HTERT RPE-1 (cell line): Measurements from ENCODE around the gene EPHA2.
"Not testable (repeated sequence)": the region's sequence is repeated elsewhere in the genome, so short reads cannot be mapped to it uniquely, and the experiment has no call there.

Experiments used
- in situ Hi-C: fragments of 300-500 bp; cut with MboI; formaldehyde crosslinking; loops from 4 replicates; pipeline ENCODE4 v1.14.3; 2020; ENCODE audit warnings: low sequenced_read_pairs

EPHA2 gene

GRCh38 chr1:16122916-16123315, 33.0 kb downstream of the EPHA2 start:
- in situ Hi-C loops = no loop called here

GRCh38 chr1:16122350-16122881, 33.5 kb downstream of the EPHA2 start:
- in situ Hi-C loops = no loop called here

GRCh38 chr1:16120940-16121410, 34.9 kb downstream of the EPHA2 start:
- in situ Hi-C loops = no loop called here

- in situ Hi-C loops = no loop called here
These were observed 35.5 kb downstream of the EPHA2 start for GRCh38 chr1:16120407-16120806.

- in situ Hi-C loops = no loop called here
These were observed 35.9 kb downstream of the EPHA2 start for GRCh38 chr1:16119926-16120325.

- in situ Hi-C loops = no loop called here
These were observed 36.4 kb downstream of the EPHA2 start for GRCh38 chr1:16119504-16119903.

GRCh38 chr1:16118706-16119105, 37.2 kb downstream of the EPHA2 start:
- in situ Hi-C loops = no loop called here

- in situ Hi-C loops = no loop called here
These were observed 37.9 kb downstream of the EPHA2 start for GRCh38 chr1:16117936-16118335.

GRCh38 chr1:16117369-16117768, 38.5 kb downstream of the EPHA2 start:
- in situ Hi-C loops = no loop called here

GRCh38 chr1:16116625-16117024, 39.2 kb downstream of the EPHA2 start:
- in situ Hi-C loops = no loop called here

GRCh38 chr1:16116002-16116401, 39.9 kb downstream of the EPHA2 start:
- in situ Hi-C loops = no loop called here

GRCh38 chr1:16115468-16115983, 40.3 kb downstream of the EPHA2 start:
- in situ Hi-C loops = no loop called here

- in situ Hi-C loops = no loop called here
These were observed 41.1 kb downstream of the EPHA2 start for GRCh38 chr1:16114527-16115467.

- in situ Hi-C loops = no loop called here
These were observed 43.0 kb downstream of the EPHA2 start for GRCh38 chr1:16112596-16113555.

GRCh38 chr1:16111771-16112595, 43.9 kb downstream of the EPHA2 start:
- in situ Hi-C loops = no loop called here

GRCh38 chr1:16110884-16111283, 45.0 kb downstream of the EPHA2 start:
- in situ Hi-C loops = no loop called here

- in situ Hi-C loops = no loop called here
These were observed 45.4 kb downstream of the EPHA2 start for GRCh38 chr1:16110456-16110855.

- in situ Hi-C loops = no loop called here
These were observed 46.3 kb downstream of the EPHA2 start for GRCh38 chr1:16109571-16109970.

GRCh38 chr1:16107039-16107438, 48.8 kb downstream of the EPHA2 start:
- in situ Hi-C loops = not testable (repeated sequence)

GRCh38 chr1:16101623-16102022, 54.2 kb downstream of the EPHA2 start:
- in situ Hi-C loops = no loop called here
